ENCODE data around the gene SLIT3. TPM values are rescaled to one million over a fixed set of nuclear protein-coding genes. Genes with fewer than 3 reads are reported as not detected.
A peak's percentile ranks its signal among the peaks of the same experiment; 100 is the strongest.

The SLIT3 gene
- polyA plus RNA-seq, 1 of the 3 experiments (the other 2 are of a cell fraction) = 119 TPM

DNA sequence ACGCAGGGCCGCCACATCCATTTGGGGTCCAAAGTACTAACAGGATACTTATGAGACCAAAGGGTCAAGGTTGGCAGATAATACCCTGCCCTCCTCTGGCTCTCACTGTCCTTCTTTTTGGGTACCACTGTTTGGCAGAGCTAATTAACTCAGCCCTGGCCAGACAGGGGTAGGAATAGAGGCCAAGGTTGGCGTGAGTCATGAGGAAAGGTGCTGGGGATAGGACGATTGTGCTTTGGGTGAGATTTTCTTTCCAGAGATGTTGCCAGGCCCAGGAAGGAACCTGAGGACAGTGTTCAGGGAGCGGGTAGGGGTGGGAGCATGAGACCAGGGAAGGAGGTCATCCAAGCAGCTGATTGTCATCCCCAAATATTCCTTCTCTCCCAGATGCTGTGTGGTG, 529.9 kb downstream of the SLIT3 start:
- DNase-seq = no peak
- Histone ChIP-seq H3K4me1 (ENCODE audit: control insufficient read depth in 1 of 2, insufficient read depth in 2 of 2, low read depth in 1 of 2, low read length in 1 of 2) (peaks cover 9 to 90% of the 10 kb centered on the region in 2 experiments; a peak in 3 of 4 replicates), H3K27ac (ENCODE audit: low read depth in 2 of 2, low read length in 1 of 2) (peak overlapping the region in 1 of 2 experiments; percentile 100; a peak in 2 of 4 replicates), H3F3A (replicated peaks; ENCODE audit: insufficient read depth) (no peaks in the 10 kb centered on the region), H3K9ac (no peak overlapping the region), H3K4me2 (no peak overlapping the region), H3K79me2 (ENCODE audit: insufficient read depth) (no peaks in the 10 kb centered on the region), H3K27me3 (ENCODE audit: insufficient read depth) (no peaks in the 10 kb centered on the region), H4K20me1 (ENCODE audit: insufficient read depth) (no peaks in the 10 kb centered on the region), H3K36me3 (replicated peaks in 1 of 2; ENCODE audit: control insufficient read depth in 1 of 2, insufficient read depth in 2 of 2, low read length in 1 of 2) (peaks cover 12 to 91% of the 10 kb centered on the region in 2 experiments), H3K4me3 (ENCODE audit: low read depth in 2 of 2, low read length in 1 of 2) (no peak overlapping the region), H3K9me2 (no peaks in the 10 kb centered on the region), H3K9me3 (no peaks in the 10 kb centered on the region), H2AFZ (ENCODE audit: low read depth) (no peak overlapping the region)
- ChIA-PET POLR2A (interaction anchor here (0.9 to 5.6 kb wide), 11 partner anchors 15 to 172 kb away, joined by 3 to 37 read pairs (median 6); no protein-coding TSS in a partner anchor), CTCF (interaction anchor here (1.1 to 3.6 kb wide), 6 partner anchors 13 to 175 kb away, joined by 3 to 18 read pairs (median 5); no protein-coding TSS in a partner anchor)
- WGBS (ENCODE audit: low lambda C conversion rate) = 86% methylated on average over 5 of the region's 5 CpGs
- TF ChIP-seq GATA2 (CRISPR knock-in tag; IDR thresholded peaks at IDR 0.05) (no peak), TCF12 (IDR thresholded peaks at IDR 0.05) (no peak), RAD21 (IDR thresholded peaks at IDR 0.05; ENCODE audit: low read length) (no peak), TAF1 (IDR thresholded peaks at IDR 0.05; ENCODE audit: borderline replicate concordance, low read depth, low read length) (no peak), CHD2 (IDR thresholded peaks at IDR 0.05; ENCODE audit: low read length, partially characterized antibody) (no peak), GABPA (IDR thresholded peaks at IDR 0.05; ENCODE audit: low read depth) (no peak), EZH2phosphoT487 (IDR thresholded peaks at IDR 0.05; ENCODE audit: borderline replicate concordance, low read depth) (no peak)
- TF ChIP-seq, protein P1, sequence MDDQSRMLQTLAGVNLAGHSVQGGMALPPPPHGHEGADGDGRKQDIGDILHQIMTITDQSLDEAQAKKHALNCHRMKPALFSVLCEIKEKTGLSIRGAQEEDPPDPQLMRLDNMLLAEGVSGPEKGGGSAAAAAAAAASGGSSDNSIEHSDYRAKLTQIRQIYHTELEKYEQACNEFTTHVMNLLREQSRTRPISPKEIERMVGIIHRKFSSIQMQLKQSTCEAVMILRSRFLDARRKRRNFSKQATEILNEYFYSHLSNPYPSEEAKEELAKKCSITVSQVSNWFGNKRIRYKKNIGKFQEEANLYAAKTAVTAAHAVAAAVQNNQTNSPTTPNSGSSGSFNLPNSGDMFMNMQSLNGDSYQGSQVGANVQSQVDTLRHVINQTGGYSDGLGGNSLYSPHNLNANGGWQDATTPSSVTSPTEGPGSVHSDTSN (IDR thresholded peaks at IDR 0.05) = no peak

DNA sequence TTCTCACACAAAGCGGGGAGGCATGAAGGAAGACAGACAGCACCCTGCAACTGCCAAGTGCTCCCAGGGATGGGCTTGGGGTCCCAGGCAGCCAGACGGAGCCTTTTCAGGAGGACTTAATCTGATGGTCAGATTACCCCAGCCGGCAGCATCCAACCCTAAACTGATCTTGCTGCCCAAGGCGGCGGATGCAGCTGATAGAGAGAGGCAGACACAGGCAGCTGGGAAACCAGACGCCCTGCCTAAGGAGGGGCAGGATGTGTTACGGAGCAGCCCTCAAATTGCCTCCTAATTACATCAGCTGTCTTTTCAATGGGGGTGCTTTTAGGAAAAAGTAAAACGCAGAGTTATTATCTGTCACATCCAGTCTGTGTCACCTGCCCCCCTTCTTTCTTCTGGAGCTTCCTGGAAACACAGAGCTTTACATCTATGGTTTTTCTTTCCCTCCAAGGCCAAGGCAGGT, 530.9 kb downstream of the SLIT3 start:
- Histone ChIP-seq H2AFZ (ENCODE audit: low read depth) (no peak overlapping the region), H3K9me3 (no peaks in the 10 kb centered on the region), H3K9me2 (no peaks in the 10 kb centered on the region), H3K79me2 (ENCODE audit: insufficient read depth) (no peaks in the 10 kb centered on the region), H3K4me1 (ENCODE audit: control insufficient read depth in 1 of 2, insufficient read depth in 2 of 2, low read depth in 1 of 2, low read length in 1 of 2) (peaks cover 15 to 89% of the 10 kb centered on the region in 2 experiments; a peak in 3 of 4 replicates), H3K9ac (no peak overlapping the region), H3K4me2 (no peak overlapping the region), H3F3A (replicated peaks; ENCODE audit: insufficient read depth) (no peaks in the 10 kb centered on the region), H3K4me3 (ENCODE audit: low read depth in 2 of 2, low read length in 1 of 2) (no peak overlapping the region), H4K20me1 (ENCODE audit: insufficient read depth) (no peaks in the 10 kb centered on the region), H3K27ac (ENCODE audit: low read depth in 2 of 2, low read length in 1 of 2) (peak overlapping the region in 1 of 2 experiments; percentile 100; a peak in 2 of 4 replicates), H3K36me3 (replicated peaks in 1 of 2; ENCODE audit: control insufficient read depth in 1 of 2, insufficient read depth in 2 of 2, low read length in 1 of 2) (peaks cover 12 to 93% of the 10 kb centered on the region in 2 experiments), H3K27me3 (ENCODE audit: insufficient read depth) (no peaks in the 10 kb centered on the region)
- WGBS (ENCODE audit: low lambda C conversion rate) = 60% methylated on average over 7 of the region's 8 CpGs
- peak; percentile 87 for DNase-seq
- ChIA-PET CTCF (interaction anchor here (0.9 to 3.6 kb wide), 6 partner anchors 12 to 779 kb away, joined by 3 to 18 read pairs (median 3); no protein-coding TSS in a partner anchor), POLR2A (interaction anchor here (0.6 to 5.6 kb wide), 16 partner anchors 14 to 652 kb away, joined by 3 to 37 read pairs (median 6); no protein-coding TSS in a partner anchor)
- TF ChIP-seq, protein P2, sequence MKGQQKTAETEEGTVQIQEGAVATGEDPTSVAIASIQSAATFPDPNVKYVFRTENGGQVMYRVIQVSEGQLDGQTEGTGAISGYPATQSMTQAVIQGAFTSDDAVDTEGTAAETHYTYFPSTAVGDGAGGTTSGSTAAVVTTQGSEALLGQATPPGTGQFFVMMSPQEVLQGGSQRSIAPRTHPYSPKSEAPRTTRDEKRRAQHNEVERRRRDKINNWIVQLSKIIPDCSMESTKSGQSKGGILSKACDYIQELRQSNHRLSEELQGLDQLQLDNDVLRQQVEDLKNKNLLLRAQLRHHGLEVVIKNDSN (IDR thresholded peaks at IDR 0.05; ENCODE audit: borderline replicate concordance, low read depth) = no peak
- TF ChIP-seq GATA2 (CRISPR knock-in tag; IDR thresholded peaks at IDR 0.05) (peak; percentile 100), ELF1 (IDR thresholded peaks at IDR 0.05) (no peak), POLR2AphosphoS5 (IDR thresholded peaks at IDR 0.05; ENCODE audit: low read depth, low read length) (peak; percentile 46; the same call in 1 of the 2 replicates), YY1 (IDR thresholded peaks at IDR 0.05; ENCODE audit: low read depth) (no peak), MEF2A (IDR thresholded peaks at IDR 0.05; ENCODE audit: borderline replicate concordance, low read depth) (no peak), TCF12 (IDR thresholded peaks at IDR 0.05) (peak; percentile 74; the same call in 1 of the 2 replicates), NFIC (IDR thresholded peaks at IDR 0.05; ENCODE audit: borderline replicate concordance) (no peak), SIN3A (IDR thresholded peaks at IDR 0.05; ENCODE audit: borderline replicate concordance, low read depth, low read length) (no peak), EP300 (IDR thresholded peaks at IDR 0.05; ENCODE audit: borderline replicate concordance in 1 of 2, low read depth in 1 of 2, low read length in 1 of 2) (peak; percentile 49 to 100; a peak in 3 of 4 replicates), FOXM1 (IDR thresholded peaks at IDR 0.05; ENCODE audit: low read depth) (0 out of 2 replicates have a peak, but pooled peaks have one; percentile 58), NRF1 (IDR thresholded peaks at IDR 0.05; ENCODE audit: low read depth, low read length) (no peak), EZH2phosphoT487 (IDR thresholded peaks at IDR 0.05; ENCODE audit: borderline replicate concordance, low read depth) (no peak), FOSL2 (IDR thresholded peaks at IDR 0.05; ENCODE audit: borderline replicate concordance, low read depth) (no peak), SMC3 (IDR thresholded peaks at IDR 0.05; ENCODE audit: low read depth, low read length) (no peak), GABPA (IDR thresholded peaks at IDR 0.05; ENCODE audit: low read depth) (no peak)
- TF ChIP-seq, protein P1 (IDR thresholded peaks at IDR 0.05) = peak; percentile 9; the same call in 1 of the 2 replicates
- TF ChIP-seq, protein P3, sequence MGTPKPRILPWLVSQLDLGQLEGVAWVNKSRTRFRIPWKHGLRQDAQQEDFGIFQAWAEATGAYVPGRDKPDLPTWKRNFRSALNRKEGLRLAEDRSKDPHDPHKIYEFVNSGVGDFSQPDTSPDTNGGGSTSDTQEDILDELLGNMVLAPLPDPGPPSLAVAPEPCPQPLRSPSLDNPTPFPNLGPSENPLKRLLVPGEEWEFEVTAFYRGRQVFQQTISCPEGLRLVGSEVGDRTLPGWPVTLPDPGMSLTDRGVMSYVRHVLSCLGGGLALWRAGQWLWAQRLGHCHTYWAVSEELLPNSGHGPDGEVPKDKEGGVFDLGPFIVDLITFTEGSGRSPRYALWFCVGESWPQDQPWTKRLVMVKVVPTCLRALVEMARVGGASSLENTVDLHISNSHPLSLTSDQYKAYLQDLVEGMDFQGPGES (IDR thresholded peaks at IDR 0.05; ENCODE audit: low read depth, low read length) = no peak

Measured in SK-N-SH (cell line).